D721Med (cell line): ENCODE results near the gene C3.

Experiments
- DNase-seq: peaks from one replicate; pipeline ENCODE4 v3.0.0; 2011; ENCODE audit warnings: low spot score; ENCODE audit not compliant: insufficient read length
- FAIRE-seq: peaks from 2 replicates; lab custom pipeline; 2011; peaks lifted over from hg19 to GRCh38; lab: Jason Lieb, UNC
- CTCF ChIP-seq: IDR thresholded peaks from 2 replicates; pipeline ENCODE4 v1.5.1; 2012; ENCODE audit warnings: mild to moderate bottlenecking, control low read depth; ENCODE audit not compliant: insufficient read depth; ENCODE audit errors: missing control alignments

C3 gene

GRCh38 chr19:6732803-6733337 is 12.4 kb upstream of the C3 start:
- no peak for TF ChIP-seq CTCF
- FAIRE-seq: no peak

GRCh38 chr19:6731822-6732221 is 11.4 kb upstream of the C3 start:
- no peak for DNase-seq
- FAIRE-seq: no peak
- TF ChIP-seq CTCF: no peak

More at GRCh38 chr19:6732803-6733337, 12.4 kb upstream of the C3 start:
- no peak for DNase-seq

- TF ChIP-seq CTCF: no peak
- DNase-seq (no peak), FAIRE-seq (no peak)
These were observed 10.7 kb upstream of the C3 start for GRCh38 chr19:6730941-6731670.

- no peak for TF ChIP-seq CTCF
- DNase-seq: no peak
- no peak for FAIRE-seq
These were observed 9.8 kb upstream of the C3 start for GRCh38 chr19:6730153-6730804.

- FAIRE-seq: no peak
- DNase-seq: no peak
- TF ChIP-seq CTCF: no peak
These were observed 9.2 kb upstream of the C3 start for GRCh38 chr19:6729573-6730152.

GRCh38 chr19:6728346-6728745 is 7.9 kb upstream of the C3 start:
- FAIRE-seq (no peak), DNase-seq (no peak)
- TF ChIP-seq CTCF: no peak
